Right atrium auricular region (tissue), 2 donors: ENCODE data around the gene MAGEC3. TPM values are rescaled to one million over a fixed set of nuclear protein-coding genes. Genes with fewer than 3 reads are reported as not detected.

Source experiments
- DNase-seq: peaks from one replicate; pipeline ENCODE4 v3.0.0-alpha.2; 2019; ENCODE audit warnings: low spot score
- H3K27ac ChIP-seq, 2 donors: fragments of 200-600 bp; sonication (generic); 1 replicate in 1 of 2; 2 replicates in 1 of 2; pipeline ENCODE4 v1.5.1; 2016 to 2019
- H3K27me3 ChIP-seq, 2 donors: fragments of 200-600 bp; sonication (generic); one replicate each; pipeline versions ENCODE4 v1.5.1 to v1.6.0; 2017 to 2019
- H3K36me3 ChIP-seq: fragments of 200-600 bp; sonication (generic); one replicate; pipeline ENCODE4 v1.5.1; 2016
- H3K4me1 ChIP-seq, 2 donors: fragments of 200-600 bp; sonication (generic); one replicate each; pipeline versions ENCODE4 v1.5.1 to v1.6.0; 2017 to 2019
- H3K4me3 ChIP-seq, 2 donors: fragments of 200-600 bp; sonication (generic); 1 replicate in 1 of 2; 2 replicates in 1 of 2; pipeline ENCODE4 v1.5.1; 2017 to 2019; ENCODE audit warnings: mild to moderate bottlenecking in 1 of 2, moderate library complexity in 1 of 2
- H3K9me3 ChIP-seq, 2 donors: fragments of 200-600 bp; sonication (generic); one replicate each; pipeline ENCODE4 v1.5.1; 2019
- total RNA-seq, 2 donors: library from RNA; depleted of rRNA; stranded (reverse); fragments of >200 nt; gene quantifications; one replicate each; pipeline ENCODE4 v1.1.0, GENCODE V29; 2016
- TF ChIP-seq, protein P1 (sequence below), 2 donors: fragments of 200-600 bp; sonication (generic); IDR thresholded peaks; one replicate each; pipeline ENCODE4 v1.5.1; 2019; ENCODE audit warnings: antibody characterized with exemption in 2 of 2

The MAGEC3 gene, protein sequence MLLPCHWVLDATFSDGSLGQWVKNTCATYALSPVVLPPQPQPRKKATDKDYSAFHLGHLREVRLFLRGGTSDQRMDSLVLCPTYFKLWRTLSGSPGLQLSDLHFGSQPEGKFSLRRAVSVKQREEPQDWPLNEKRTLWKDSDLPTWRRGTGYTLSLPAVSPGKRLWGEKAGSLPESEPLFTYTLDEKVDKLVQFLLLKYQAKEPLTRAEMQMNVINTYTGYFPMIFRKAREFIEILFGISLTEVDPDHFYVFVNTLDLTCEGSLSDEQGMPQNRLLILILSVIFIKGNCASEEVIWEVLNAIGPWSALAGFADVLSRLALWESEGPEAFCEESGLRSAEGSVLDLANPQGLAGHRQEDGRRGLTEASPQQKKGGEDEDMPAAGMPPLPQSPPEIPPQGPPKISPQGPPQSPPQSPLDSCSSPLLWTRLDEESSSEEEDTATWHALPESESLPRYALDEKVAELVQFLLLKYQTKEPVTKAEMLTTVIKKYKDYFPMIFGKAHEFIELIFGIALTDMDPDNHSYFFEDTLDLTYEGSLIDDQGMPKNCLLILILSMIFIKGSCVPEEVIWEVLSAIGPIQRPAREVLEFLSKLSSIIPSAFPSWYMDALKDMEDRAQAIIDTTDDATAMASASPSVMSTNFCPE
- not detected for total RNA-seq

DNA sequence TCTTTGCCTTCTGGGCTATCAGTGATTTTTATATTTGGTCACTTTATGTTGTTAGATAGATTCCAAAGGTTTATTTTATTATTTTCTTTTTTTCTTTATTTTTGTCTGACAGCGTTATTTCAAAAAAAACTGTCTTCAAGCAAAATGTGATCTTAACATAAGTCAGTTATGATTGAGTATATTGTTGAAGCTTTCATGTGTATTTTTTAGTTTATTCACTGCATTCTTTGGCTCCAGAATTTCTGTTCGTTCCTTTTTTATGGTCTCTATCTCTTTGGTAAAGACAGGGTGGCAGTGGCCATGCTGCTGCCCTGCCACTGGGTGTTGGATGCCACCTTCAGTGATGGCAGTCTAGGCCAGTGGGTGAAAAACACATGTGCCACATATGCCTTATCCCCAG lies at the start of gene MAGEC3:
Gene MAGEC3 (plus strand): TSS at position 301 of the 400 bp plus-strand sequence. CDS start 0 bp downstream, at position 301.
- TF ChIP-seq, protein P1, sequence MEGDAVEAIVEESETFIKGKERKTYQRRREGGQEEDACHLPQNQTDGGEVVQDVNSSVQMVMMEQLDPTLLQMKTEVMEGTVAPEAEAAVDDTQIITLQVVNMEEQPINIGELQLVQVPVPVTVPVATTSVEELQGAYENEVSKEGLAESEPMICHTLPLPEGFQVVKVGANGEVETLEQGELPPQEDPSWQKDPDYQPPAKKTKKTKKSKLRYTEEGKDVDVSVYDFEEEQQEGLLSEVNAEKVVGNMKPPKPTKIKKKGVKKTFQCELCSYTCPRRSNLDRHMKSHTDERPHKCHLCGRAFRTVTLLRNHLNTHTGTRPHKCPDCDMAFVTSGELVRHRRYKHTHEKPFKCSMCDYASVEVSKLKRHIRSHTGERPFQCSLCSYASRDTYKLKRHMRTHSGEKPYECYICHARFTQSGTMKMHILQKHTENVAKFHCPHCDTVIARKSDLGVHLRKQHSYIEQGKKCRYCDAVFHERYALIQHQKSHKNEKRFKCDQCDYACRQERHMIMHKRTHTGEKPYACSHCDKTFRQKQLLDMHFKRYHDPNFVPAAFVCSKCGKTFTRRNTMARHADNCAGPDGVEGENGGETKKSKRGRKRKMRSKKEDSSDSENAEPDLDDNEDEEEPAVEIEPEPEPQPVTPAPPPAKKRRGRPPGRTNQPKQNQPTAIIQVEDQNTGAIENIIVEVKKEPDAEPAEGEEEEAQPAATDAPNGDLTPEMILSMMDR (IDR thresholded peaks at IDR 0.05) = no peak
- Histone ChIP-seq H3K9me3 (peaks cover 0 to 7% of the 10 kb centered on the region in 2 donors), H3K4me1 (no peaks in the 10 kb centered on the region), H3K36me3 (no peaks in the 10 kb centered on the region), H3K27ac (no peak within 1 kb of the TSS), H3K27me3 (no peaks in the 10 kb centered on the region), H3K4me3 (no peak within 1 kb of the TSS)
- no peak for DNase-seq

DNA sequence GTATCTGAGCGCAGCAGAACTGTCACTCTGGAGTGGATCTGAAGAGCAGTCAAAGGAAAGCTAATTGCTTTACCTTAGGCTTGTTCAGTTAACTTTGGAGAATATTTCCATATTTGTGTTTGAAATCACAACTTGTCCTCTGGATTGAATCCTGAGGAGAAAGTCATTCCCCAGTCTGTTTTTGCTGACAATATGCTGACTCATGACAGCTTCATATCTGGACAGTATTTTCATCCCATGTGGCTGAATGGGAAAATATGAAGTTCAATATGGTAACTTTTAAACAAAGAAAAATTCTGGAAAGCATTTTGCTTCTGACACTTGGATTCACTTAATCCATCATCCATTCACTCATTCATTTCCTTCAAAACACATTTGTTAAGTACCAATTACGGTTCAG lies 46.3 kb upstream of the MAGEC3 start:
- Histone ChIP-seq H3K4me1 (no peaks in the 10 kb centered on the region), H3K9me3 (no peaks in the 10 kb centered on the region), H3K27me3 (no peaks in the 10 kb centered on the region), H3K4me3 (no peak overlapping the region), H3K36me3 (no peaks in the 10 kb centered on the region), H3K27ac (no peak overlapping the region)
- TF ChIP-seq, protein P1 (IDR thresholded peaks at IDR 0.05) = no peak
- no peak for DNase-seq

DNA sequence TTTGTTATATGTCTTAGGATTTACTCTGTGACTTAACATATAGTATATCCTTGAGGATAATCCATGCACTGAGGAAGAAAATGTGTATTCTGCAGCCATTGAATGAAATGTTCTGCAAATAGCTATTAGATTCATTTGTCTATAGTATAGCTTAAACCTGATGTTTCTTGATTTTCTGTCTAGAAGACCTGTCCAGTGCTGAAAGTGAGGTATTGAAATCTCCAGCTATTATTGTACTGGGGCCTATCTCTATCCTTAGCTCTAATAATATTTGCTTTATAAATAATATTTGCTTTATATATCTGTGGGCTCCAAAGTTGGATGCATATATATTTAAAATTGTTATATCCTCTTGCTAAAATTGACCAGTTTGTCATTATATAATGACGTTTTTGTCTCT lies 26.7 kb upstream of the MAGEC3 start:
- TF ChIP-seq, protein P1 (IDR thresholded peaks at IDR 0.05) = no peak
- H3K4me1 ChIP-seq = no peaks in the 10 kb centered on the region

DNA sequence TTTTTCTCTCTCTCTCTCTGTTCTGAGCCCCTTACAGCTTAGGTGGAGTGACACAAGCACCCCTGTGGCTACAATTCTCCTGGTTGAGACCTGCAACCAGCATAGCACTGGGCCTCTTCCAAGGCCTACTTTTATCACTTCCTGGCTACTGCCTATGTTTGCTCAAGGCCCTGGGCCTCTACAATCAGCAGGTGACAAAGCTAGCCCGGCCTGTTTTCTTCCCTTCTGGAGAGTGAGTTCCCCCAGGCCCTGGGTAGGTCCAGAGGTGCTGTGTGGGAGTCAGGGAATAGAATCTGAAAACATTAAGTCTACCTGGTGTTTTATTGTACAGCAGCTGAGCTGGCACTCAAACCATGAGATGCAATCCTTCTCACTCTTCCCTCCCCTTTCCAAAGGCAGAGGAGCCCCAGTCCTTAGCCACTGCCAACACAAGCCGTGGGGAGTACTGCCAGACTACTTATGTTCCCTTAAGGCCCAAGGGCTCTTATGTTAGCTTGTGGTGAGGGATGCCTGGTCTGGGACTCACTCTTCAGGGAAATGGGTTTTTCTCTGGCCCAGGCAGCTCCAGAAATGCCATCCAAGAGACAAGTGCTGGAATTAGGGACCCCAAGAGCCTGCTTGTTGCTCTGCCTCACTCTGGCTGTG lies 23.8 kb upstream of the MAGEC3 start:
- no peaks in the 10 kb centered on the region for H3K27me3 ChIP-seq
- H3K27ac ChIP-seq = no peak overlapping the region
- H3K9me3 ChIP-seq = no peaks in the 10 kb centered on the region
- DNase-seq = no peak
- TF ChIP-seq, protein P1 (IDR thresholded peaks at IDR 0.05) = no peak
- no peak overlapping the region for H3K4me3 ChIP-seq
- no peaks in the 10 kb centered on the region for H3K4me1 ChIP-seq
- H3K36me3 ChIP-seq = no peaks in the 10 kb centered on the region

More for the DNA sequence above, 26.7 kb upstream of the MAGEC3 start:
- H3K27ac ChIP-seq = no peak overlapping the region
- no peaks in the 10 kb centered on the region for H3K27me3 ChIP-seq
- DNase-seq = no peak
- H3K4me3 ChIP-seq = no peak overlapping the region
- H3K9me3 ChIP-seq = no peaks in the 10 kb centered on the region
- H3K36me3 ChIP-seq = no peaks in the 10 kb centered on the region

DNA sequence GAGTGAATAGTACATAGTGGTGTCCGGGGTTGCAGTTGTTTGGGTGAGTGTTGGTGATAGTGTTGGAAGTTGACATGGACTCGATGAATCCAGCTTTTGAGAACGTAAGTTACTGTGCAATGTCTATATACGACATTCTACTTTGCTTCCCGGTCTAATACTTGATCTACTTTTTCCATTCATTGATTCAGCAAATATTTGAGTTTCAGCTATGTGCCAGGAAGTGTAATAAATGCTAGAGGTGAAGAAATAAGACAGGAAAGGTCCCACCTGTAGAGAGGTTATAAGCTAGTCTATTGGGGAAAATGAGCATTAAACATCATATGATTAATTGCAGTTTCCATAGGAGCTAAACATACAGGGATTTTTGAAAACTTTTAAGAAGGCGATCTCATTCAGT lies 22.2 kb upstream of the MAGEC3 start:
- H3K27me3 ChIP-seq = no peaks in the 10 kb centered on the region
- no peak overlapping the region for H3K27ac ChIP-seq
- H3K36me3 ChIP-seq = no peaks in the 10 kb centered on the region

More for the DNA sequence above, 22.2 kb upstream of the MAGEC3 start:
- DNase-seq = no peak
- H3K9me3 ChIP-seq = no peaks in the 10 kb centered on the region
- TF ChIP-seq, protein P1 (IDR thresholded peaks at IDR 0.05) = no peak
- no peak overlapping the region for H3K4me3 ChIP-seq
- H3K4me1 ChIP-seq = no peaks in the 10 kb centered on the region
